IPS-NIHi7 (cell line): ENCODE measurements around the gene SF3B4.
"Not testable (repeated sequence)": the region's sequence is repeated elsewhere in the genome, so short reads cannot be mapped to it uniquely, and the experiment has no call there.

Experiments used
- DNase-seq: peaks from one replicate; pipeline ENCODE4 v3.0.0; 2012; ENCODE audit warnings: mixed read lengths; ENCODE audit errors: extremely low spot score

Gene SF3B4, protein sequence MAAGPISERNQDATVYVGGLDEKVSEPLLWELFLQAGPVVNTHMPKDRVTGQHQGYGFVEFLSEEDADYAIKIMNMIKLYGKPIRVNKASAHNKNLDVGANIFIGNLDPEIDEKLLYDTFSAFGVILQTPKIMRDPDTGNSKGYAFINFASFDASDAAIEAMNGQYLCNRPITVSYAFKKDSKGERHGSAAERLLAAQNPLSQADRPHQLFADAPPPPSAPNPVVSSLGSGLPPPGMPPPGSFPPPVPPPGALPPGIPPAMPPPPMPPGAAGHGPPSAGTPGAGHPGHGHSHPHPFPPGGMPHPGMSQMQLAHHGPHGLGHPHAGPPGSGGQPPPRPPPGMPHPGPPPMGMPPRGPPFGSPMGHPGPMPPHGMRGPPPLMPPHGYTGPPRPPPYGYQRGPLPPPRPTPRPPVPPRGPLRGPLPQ

GRCh38 chr1:149927563-149928400, at the start of gene SF3B4:
Gene SF3B4 (minus strand): TSS chr1:149927803. CDS start chr1:149927759, 44 bp downstream.
- DNase-seq: peak; percentile 90

DNA sequence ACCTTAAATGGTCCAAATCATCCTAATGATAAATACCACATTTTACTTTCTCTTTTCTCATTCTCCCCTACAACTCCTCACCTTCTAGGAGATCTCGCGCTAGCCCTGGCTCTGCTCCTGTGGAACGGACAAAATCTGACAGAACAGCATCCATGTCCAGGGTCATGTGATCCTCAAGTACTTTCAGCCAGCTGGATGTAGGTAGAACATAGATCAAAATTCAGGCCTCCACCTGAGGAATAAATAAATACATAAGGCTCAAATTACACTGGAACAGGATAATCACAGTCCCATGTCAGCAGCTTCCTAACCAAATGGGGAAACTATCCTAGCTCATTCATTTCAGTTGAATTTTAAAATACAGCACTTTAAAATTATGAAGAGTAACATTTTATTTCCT, 49.7 kb upstream of the SF3B4 start:
- no peak for DNase-seq

GRCh38 chr1:149972547-149972946, 44.9 kb upstream of the SF3B4 start:
- no peak for DNase-seq

- DNase-seq: no peak
These were observed 40.0 kb upstream of the SF3B4 start for GRCh38 chr1:149967646-149968045.

DNA sequence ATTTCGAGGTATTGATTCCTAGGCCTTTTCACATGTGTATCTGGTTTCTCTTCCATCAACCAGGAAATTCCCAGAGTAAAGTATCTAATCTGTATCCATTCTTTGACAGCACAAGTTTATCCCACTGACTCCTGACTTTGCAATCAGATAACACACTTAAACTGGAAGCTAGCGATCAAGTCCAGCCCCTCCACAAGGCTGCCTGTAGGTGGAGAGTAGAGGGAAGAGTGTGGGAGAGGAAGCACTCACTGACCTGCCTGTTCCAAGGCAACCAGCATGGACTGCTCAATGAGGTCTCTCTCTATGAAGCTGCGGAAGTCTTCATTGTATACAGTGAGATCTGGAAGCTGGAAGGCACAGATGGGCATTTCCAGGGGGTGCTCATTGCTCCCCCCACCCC, 39.4 kb upstream of the SF3B4 start:
- DNase-seq: no peak

- DNase-seq: no peak
These were observed 38.8 kb upstream of the SF3B4 start for GRCh38 chr1:149966405-149966804.

DNA sequence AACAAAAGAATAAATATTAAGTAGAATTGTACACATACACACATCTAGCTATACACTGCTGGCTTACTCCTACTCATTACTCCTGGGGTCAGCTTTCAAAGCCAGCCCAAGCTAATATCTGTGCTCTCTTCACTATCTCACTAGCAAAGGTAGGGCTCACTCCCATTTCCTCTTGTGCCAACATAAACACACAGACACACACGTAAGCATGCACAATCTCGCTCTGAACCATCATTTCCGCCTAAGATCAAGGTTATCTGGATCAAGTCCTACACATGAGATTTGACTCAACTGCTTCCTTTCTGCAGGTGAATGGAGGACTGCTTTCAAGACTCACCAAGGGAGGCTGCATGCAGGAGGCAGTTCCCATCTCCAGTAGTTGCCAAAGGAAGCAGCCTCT, 37.8 kb upstream of the SF3B4 start:
- no peak for DNase-seq

GRCh38 chr1:149963358-149963757, 35.8 kb upstream of the SF3B4 start:
- no peak for DNase-seq

DNA sequence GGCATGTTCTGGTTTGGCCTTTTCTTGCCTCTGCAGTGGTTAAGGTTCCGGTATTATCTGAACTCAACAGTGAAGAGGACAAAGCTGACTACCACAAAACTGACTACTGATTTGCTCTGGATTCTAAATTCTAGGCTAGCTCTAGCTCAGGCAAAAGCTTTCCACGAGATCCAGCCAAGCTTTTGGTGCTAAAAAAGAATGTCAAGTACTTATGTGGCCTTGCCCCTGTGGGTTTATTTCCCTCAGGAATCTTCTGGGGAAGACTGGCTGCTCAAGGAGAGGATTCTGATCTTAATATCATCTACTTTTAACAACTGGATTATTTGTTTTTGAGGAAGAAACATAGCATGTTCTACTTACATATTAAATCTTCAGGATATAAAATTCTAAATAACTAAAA, 35.1 kb upstream of the SF3B4 start:
- no peak for DNase-seq

- DNase-seq: peak; percentile 65
These were observed 34.5 kb upstream of the SF3B4 start for GRCh38 chr1:149962039-149962647.

GRCh38 chr1:149957548-149957947, 29.9 kb upstream of the SF3B4 start:
- not testable (repeated sequence) for DNase-seq

- DNase-seq: no peak
These were observed 22.3 kb upstream of the SF3B4 start for GRCh38 chr1:149949911-149950310.

- no peak for DNase-seq
These were observed 17.6 kb upstream of the SF3B4 start for GRCh38 chr1:149945206-149945605.

DNA sequence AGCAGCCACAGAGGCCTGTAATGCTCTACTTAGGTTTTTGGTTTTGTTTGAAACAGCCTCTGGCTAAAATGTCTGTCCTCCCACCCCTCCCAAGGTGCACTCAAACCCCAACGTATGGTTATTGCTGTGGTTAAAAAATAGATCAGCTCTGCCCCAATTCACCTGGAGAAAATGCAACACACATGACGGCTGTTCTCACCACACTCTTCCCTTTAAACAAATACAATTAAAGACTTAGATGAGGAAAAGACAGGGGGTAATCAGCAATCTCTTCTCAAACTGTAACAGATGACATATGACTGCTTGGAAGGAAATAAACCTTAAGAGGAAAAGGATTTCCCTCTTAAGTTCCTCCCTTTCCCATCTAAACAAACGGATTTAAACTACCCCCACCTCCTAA, 15.3 kb upstream of the SF3B4 start:
- DNase-seq: no peak

DNA sequence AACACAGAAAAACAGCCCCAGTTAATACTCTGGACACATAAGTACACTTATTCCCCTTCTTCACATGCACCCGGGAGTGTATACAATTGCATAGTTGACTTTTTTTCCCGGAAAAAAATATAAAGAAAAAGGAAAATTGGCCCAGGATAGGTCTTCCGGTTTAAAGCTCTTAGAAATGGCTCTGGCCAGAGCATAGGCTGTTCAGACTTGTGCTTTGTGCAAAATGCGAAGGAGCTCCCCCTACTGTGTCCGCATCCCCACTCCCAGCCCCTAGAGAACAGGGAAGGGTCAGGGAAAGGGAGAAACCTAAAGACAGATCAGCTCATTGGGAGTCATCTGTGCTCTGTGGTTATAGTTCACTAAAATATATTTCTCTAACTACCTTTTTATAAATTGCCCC, 14.6 kb upstream of the SF3B4 start:
- peak; percentile 85 for DNase-seq

GRCh38 chr1:149940427-149940826, 12.8 kb upstream of the SF3B4 start:
- no peak for DNase-seq

GRCh38 chr1:149938668-149939003, 11.0 kb upstream of the SF3B4 start:
- not testable (repeated sequence) for DNase-seq

GRCh38 chr1:149937759-149938158, 10.2 kb upstream of the SF3B4 start:
- no peak for DNase-seq

DNA sequence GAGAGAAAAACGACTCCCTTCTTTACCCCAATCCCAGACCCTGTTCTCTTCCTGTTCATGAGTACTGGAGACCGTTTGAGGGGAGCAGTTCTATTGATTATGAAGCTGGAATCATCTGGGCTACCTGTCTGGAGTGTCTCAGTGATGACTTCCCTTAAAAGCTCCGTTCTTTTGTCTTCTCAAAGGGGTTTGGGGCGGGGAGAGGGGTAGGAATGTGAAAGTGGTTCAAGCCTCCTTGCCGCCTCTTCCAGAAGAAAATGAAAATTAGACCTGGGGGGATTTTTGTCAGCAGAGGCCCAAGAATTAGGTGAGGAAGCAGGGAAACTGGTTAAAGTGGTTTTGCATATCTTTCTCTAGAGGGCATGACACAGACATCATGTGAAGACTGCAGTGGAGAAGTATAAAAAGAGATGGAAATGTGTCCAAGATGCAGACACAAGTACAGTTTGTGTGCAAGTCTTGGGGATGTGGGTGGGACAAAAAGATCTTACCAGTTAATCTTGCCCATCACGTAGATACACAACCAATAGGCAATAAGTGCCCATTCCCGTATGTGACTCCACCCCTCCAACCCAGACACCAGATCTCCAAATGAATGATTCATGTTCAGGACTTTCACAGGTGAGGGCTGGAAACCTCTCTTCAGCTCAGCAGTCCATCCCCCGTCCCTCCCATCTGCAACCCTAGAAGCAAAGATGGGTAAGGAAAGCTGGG, 9.5 kb upstream of the SF3B4 start:
- DNase-seq: peak; percentile 44

DNA sequence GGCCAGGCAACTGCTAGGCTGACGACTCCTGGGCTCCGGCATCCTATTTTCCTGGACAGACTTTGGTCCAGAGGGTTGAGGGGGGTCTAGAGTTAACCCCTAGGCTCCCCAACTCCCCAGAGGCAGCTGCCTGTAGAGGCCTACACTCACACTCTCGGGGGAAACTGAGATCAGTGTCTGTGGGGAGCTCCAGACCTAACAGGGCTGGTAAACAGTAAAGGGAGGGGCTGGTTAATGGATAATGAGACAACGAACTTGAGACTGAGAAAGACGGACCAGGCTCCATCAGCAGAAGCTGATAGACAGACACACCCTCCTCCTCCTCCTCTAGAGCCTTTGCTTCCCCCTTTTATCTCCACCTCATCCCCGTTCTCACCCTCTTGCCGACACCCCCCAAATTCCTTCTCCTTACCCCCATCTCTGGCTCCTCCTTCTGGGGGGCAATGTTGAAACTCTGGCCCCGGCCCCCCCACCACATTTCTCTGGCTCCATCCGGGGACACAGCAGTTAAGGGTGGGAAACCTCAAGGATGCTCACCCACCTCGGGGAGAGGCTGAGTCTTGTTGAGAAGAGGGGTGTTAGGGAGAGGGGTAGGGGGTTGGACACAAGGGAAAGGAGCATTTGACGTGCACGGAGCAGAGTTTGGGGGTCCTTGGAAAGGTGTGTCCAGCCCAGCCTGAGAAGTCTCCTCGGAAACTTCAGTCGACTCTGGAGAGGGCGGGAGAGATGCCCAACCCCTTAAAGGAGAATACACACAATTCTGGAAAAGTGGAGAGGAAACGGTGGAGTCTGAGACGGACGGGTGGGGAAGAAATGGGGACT, 8.8 kb upstream of the SF3B4 start, which contains the start of gene MTMR11:
TSS of gene MTMR11 (minus strand) at position 710 of the 822 bp plus-strand sequence. CDS start at position 478, 232 bp downstream.
- DNase-seq: peak; percentile 47

DNA sequence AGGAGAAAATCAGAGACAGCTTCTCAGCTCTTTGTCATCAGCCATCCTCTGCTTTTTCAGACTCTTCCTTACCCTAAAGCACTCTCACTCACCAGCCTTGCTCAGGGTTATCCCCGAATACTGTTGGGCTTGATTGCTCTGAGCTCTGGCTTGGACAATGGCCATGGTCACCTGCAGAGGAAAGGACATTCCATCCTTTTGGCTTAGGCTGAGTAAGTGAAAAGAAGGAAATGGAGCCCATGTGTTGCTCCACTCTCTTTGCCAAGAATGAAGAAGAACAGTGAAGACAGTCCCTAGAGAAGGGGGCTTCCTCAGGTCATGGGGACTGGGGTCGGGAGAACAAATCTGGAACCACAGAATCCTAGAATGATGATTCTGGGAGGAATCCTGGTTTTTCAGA, 6.8 kb upstream of the SF3B4 start:
- no peak for DNase-seq
